Stimulated activated CD8-positive, alpha-beta memory T cell treated with anti-CD3 and anti-CD28 coated beads, Interleukin-2, amount 100 ng/mL, for 48 hours (primary cell): Measurements from ENCODE around the gene AVPI1.
"Not testable (repeated sequence)": the region's sequence is repeated elsewhere in the genome, so short reads cannot be mapped to it uniquely, and the experiment has no call there.

Experiments used
- DNase-seq, 2 donors: peaks; one replicate each; pipeline ENCODE4 v3.0.0-alpha.2; 2020; ENCODE audit warnings: low read depth in 2 of 2

Gene AVPI1

GRCh38 chr10:97711640-97712572, 24.9 kb upstream of the AVPI1 start:
- no peak for DNase-seq

DNA sequence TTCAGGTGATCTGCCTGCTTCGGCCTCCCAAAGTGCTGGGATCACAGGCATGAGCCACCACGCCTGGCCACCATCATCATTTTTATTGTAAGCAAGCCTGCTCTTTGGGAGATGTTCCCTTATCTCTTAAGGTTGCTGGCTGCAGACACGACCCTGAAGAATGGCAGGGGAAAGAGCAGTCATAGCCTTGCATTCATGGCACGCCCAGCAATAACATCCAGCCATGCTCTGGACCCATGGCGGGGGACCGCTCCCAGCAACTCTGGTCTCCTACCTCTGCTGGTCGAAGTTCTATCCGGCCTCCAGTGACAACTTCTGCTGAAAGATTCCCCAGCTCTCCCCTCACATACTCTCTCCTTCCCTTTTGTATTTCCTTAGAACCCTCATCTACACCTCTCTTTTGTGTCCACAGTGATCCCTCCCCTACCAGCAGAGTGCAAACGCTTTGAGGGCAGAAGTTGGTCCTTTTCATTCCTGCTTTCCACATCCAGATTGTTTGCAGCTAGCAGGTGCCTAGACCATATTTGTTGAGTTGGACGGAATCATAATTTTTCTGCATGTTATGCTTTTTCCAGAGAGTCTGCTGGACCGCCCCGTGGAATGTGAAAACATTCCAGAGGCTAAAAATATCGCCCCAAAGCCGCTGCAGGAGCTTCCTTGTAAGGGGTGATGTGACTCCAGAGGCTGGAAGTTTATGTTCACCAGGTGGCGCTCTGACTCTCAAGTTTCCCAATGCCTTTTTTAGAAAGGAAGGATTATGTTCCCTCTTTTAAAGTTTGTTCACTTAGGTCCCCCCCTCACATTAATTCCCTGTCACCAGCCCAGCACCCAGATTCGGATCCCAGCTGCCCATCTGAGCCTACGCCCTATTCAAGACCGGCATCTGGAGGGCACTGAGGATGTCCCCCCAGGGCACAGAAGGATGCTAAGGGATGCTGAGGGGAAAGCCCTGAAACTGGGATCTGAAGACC, 22.2 kb upstream of the AVPI1 start:
- DNase-seq: no peak

GRCh38 chr10:97708167-97708566, 21.1 kb upstream of the AVPI1 start:
- no peak for DNase-seq

- DNase-seq: no peak
Measured at GRCh38 chr10:97707134-97707861, 20.3 kb upstream of the AVPI1 start.

DNA sequence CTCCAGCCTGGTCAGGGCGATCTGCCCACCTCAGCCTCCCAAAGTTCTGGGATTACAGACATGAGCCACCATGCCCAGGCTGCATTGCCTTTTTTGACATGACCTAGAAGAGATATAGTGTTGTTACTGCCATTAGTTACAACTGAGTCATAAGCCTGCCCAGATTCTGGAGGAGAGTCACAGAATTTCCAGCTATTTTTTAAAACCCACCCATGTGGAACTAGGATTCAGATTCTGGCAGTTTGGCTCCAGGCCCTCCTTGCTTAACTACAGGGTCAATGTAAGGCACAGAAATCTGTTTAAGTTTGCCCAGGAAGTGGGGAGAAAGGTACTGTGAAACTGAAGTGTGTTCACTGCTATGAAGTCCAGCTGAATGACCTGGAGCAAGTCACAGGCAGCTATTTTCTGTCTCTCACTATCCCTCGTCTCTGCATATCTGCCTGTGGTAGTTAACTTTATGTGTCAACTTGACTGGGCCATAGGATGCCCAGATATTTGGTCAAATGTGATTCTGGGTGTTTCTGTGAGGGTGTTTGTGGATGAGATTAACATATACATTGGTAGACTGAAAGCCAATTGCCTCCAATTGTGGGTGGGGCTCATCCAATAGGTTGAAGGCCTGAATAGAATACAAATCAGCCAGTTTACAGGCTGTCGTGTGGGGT, 18.1 kb upstream of the AVPI1 start:
- no peak for DNase-seq

DNA sequence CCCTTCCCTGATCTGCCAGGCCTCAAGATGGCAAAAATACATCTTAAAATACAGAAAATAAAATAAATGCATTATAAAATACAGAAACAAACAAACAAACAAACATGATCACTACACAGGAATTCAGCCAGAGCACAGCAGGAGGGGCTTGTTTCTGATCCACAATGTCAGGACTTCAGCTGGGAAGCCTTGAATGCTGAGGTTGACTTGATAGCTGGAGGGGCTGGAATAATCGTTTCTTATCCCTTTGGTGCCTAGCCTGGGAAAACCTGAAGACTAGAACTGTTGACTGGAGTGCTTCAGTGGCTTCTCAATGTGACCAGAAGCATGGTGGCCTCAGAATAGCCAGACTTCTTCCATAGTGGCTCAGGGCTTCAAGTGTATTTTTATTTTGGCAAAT, 17.3 kb upstream of the AVPI1 start:
- DNase-seq: no peak

DNA sequence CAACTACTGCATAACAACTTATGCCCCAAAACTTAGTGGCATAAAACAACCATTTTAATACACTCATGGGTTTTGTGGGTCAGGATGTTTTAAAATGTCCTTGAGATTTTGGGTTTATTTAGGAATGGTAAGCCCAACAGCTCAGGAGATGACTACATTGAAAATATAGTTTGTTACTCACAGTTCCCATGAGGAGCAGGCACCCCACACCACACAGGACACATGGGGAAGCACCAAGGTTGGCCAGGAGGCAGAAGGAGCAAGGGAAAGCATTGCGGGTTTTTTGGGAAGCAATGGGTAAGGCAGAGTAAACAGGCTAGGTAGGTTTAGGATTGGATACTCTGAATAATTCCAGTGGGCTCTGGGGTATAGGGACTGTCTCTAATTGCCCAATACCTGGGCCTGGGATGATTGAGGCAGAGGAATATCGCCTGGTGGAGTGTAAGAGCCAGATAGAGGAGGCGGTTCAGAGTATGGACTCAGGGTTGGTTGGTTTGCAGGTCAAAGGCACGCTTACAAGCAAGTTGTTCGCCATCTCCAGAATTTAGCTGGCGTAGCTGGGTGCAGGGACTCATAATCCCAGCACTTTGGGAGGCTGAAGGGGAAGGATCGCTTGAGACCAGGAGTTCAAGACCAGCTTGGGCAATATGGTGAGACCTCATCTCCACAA, 16.5 kb upstream of the AVPI1 start:
- no peak for DNase-seq

GRCh38 chr10:97701438-97702069, 14.5 kb upstream of the AVPI1 start:
- DNase-seq: no peak

GRCh38 chr10:97698072-97698655, 11.1 kb upstream of the AVPI1 start:
- not testable (repeated sequence) for DNase-seq

DNA sequence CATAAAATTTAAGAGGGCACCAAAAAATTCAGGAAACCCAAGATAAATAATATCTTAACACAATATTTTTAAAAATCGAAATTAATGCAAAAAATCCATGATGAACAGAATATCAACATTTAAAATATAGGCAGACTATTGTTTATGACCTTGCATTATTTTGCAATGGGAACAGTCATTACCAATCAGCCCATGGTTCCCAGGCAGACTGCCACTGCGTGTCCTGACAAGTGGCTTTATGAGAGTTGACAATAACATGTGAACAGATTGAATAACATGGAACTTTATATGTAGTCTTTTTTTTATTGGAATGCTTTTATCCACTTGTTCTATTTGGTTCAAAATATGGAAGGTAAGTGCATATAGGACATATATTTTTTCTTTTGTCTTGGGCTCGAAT, 3.1 kb upstream of the AVPI1 start:
- DNase-seq: no peak

GRCh38 chr10:97689559-97690020, 2.5 kb upstream of the AVPI1 start:
- no peak for DNase-seq

GRCh38 chr10:97687785-97688781, 1.0 kb upstream of the AVPI1 start:
- no peak for DNase-seq

DNA sequence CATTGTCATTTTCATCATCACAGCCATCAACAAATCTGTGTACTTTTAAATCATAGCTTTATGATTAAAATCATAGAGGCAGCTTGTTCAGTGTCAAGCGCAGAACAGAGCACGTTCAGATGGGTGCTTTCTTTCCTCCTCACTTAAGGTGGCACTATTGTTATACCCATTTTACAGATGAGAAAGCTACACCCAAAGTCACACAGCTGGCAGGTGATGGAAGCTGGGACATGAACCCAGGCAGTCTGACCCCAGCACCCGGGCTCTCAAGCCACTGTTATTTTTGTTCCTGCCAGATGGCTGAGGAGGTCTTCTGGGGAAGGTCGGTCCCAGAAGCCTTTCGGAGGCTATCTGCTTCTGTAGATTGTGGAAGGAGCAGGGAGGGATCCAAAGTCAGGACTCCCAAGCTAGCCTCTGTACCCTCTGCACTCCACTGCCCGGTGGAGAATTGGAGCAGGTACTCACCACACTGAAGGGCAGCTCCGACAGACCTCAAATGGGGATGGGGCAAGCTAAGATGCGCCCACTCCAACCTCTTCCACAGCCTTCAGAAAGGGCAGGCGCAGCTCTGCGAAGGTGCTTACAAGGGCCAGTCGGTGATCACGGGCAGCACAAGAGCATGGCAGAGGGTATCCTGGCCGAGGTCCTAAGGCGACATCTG, 610 bp downstream of the AVPI1 start:
- no peak for DNase-seq

- DNase-seq: no peak
Measured at GRCh38 chr10:97685395-97685958, 1.6 kb downstream of the AVPI1 start.

- DNase-seq: no peak
Measured at GRCh38 chr10:97684866-97685394, 2.1 kb downstream of the AVPI1 start.

GRCh38 chr10:97684368-97684713, 2.7 kb downstream of the AVPI1 start:
- not testable (repeated sequence) for DNase-seq
